Hematopoietic multipotent progenitor cell treated with erythropoietin and hydrocortisone succinate and interleukin-3 and kit ligand, for 8 days (in vitro differentiated cells): ENCODE measurements around the gene ADCY1.
"Not testable (repeated sequence)": the region's sequence is repeated elsewhere in the genome, so short reads cannot be mapped to it uniquely, and the experiment has no call there.

ENCODE experiments used
- DNase-seq: peaks from one replicate; pipeline ENCODE4 v3.0.0-alpha.2; 2015

The ADCY1 gene

DNA sequence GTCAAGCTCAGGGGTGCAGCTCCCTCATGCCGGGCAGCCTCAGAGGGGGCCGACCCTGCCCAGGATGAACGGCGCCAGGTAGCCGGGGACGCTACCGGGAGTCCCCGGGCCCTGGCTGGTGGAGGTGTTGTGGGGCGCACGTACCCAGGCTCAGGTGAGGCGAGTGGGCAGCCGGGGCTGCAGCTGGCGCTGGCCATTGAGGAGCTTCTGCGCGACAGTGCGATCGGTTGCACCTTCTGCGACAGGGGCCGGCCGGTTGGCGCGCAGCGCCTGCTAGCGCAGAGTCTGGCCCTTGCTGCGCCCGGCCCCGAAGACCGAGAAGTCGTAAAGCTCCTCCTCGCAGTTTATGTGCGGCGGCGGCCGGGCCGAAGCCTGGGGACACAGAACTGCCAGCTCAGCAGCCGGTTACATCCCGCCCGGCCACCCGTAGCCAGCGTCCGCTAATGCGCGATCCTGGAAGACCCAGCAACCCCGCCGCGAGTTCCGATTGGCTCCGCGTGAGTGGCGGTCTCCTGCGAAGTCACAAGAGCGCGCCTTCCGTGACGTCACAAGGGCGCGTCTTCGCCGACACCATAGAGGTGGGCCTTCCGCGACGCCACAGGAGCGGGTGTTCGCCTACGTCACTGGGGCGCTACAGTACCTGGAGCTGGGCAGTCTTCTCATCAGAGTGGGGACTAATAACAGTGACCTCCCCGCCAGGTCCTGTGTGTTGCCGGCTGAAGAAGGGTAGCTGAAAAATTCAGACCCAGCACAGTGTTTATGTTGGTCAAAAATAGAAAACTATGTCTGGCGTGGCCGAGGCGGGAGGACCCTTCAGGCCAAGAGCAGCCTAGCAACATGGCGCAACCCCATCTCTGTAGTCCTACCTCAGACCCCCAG is 194.6 kb downstream of the ADCY1 start:
- peak; percentile 97 for DNase-seq

DNA sequence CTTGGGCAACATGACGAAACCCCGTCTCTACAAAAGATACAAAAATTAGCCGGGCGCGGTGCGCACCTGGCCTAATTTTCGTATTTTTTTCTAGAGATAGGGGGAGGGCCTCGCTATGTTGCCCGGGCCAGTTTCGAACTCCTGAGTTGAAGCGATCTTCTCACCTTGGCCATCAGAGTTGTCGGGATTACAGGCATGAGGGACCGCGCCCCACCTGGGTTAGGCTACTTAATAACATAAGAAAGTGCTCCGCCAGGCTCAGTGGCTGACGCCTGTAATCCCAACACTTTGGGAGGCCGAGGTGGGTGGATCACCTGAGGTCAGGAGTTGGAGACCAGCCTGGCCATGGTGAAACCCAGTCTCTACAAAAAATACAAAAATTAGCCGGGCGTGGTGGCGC is 195.5 kb downstream of the ADCY1 start:
- DNase-seq, result not testable (repeated sequence)
